Coronary artery (tissue), 2 donors: ENCODE data around the gene SLC37A2.

Experiments
- DNase-seq: peaks from one replicate; pipeline ENCODE4 v3.0.0-alpha.2; 2017; ENCODE audit warnings: low spot score
- H3K27ac ChIP-seq, 2 donors: fragments of 200-600 bp; sonication (generic); one replicate each; pipeline ENCODE4 v1.5.1; 2016 to 2019
- H3K4me3 ChIP-seq: fragments of 200-600 bp; sonication (generic); 2 replicates; pipeline ENCODE4 v1.5.1; 2016; ENCODE audit warnings: mild to moderate bottlenecking, moderate library complexity
- TF ChIP-seq, protein P1 (sequence below): fragments of 200-600 bp; sonication (generic); IDR thresholded peaks from one replicate; pipeline ENCODE4 v1.5.1; 2019; ENCODE audit warnings: antibody characterized with exemption

The SLC37A2 gene

DNA sequence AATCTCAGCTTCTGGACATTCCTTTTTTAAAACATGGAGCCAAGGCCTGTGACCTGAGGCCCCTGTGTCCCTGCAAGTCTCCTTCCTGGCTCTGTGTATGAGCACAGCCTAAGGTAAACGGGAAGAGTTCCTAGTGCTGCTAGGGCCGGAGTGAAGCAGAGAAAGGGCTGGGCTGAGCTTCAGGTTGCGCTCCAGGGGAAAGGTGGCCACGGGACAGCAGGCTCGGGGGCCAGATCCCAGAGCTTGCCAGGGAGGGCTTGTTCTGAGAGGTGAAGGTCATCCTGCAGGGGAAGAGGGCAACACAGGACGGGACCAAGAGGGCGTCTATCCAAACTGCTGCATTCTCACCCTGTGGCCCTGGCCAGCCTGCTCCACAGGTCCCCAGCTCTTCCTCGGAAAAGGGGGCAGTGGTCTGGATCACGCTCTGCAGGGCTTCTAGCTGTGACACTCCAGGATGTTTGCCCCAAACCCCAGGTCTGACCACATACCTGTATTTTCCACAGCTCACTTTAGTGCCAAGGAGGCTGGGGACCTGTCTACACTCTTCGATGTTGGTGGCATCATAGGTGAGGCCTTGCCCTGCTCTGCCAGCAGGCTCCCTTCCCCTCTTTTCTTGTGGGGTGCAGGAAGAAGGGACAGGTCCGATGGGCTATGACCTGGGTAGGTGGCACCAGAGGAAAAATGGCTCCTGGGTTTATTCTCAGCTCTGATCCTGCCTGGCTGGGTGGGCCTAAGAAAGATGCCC lies 20.4 kb downstream of the SLC37A2 start:
- Histone ChIP-seq H3K27ac (no peak overlapping the region), H3K4me3 (no peak overlapping the region)
- TF ChIP-seq, protein P1, sequence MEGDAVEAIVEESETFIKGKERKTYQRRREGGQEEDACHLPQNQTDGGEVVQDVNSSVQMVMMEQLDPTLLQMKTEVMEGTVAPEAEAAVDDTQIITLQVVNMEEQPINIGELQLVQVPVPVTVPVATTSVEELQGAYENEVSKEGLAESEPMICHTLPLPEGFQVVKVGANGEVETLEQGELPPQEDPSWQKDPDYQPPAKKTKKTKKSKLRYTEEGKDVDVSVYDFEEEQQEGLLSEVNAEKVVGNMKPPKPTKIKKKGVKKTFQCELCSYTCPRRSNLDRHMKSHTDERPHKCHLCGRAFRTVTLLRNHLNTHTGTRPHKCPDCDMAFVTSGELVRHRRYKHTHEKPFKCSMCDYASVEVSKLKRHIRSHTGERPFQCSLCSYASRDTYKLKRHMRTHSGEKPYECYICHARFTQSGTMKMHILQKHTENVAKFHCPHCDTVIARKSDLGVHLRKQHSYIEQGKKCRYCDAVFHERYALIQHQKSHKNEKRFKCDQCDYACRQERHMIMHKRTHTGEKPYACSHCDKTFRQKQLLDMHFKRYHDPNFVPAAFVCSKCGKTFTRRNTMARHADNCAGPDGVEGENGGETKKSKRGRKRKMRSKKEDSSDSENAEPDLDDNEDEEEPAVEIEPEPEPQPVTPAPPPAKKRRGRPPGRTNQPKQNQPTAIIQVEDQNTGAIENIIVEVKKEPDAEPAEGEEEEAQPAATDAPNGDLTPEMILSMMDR: no peak
- DNase-seq: no peak

DNA sequence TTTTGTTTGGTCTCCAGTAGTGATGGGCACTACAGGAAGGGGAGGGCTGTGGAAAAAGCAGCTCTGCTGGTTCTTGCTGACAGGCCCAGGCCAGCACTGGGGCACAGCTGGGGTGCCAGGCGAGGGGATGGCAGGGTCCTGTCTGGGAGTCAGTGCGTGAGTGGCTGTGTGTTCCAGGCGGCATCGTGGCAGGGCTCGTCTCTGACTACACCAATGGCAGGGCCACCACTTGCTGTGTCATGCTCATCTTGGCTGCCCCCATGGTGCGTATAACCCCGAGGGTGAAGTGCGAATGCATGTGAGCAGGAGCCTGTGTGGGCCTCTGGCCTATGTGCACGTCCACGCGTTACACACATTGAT lies 20.9 kb downstream of the SLC37A2 start:
- Histone ChIP-seq H3K4me3 (no peak overlapping the region), H3K27ac (no peak overlapping the region)
- TF ChIP-seq, protein P1: no peak
- no peak for DNase-seq

DNA sequence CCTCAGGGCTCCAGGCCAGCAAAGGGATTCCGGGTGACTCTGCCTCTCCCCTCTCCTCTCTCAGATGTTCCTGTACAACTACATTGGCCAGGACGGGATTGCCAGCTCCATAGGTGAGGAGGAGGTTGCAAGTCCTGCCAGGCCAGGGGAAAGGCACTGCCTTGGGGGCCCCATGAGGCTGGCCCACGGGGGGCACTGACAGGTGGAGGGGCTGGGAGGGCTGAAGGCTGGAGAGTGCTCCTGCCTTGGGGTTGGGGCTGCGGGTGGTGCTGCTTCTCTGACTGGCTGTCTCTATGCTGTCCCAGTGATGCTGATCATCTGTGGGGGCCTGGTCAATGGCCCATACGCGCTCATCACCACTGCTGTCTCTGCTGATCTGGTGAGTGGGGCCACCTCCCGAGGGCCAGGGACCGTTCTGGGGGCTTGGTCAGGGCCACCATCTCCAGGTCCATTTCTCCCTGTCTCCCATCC lies 21.7 kb downstream of the SLC37A2 start:
- no peak for DNase-seq
- Histone ChIP-seq H3K4me3 (no peak overlapping the region), H3K27ac (no peak overlapping the region)
- TF ChIP-seq, protein P1: no peak

DNA sequence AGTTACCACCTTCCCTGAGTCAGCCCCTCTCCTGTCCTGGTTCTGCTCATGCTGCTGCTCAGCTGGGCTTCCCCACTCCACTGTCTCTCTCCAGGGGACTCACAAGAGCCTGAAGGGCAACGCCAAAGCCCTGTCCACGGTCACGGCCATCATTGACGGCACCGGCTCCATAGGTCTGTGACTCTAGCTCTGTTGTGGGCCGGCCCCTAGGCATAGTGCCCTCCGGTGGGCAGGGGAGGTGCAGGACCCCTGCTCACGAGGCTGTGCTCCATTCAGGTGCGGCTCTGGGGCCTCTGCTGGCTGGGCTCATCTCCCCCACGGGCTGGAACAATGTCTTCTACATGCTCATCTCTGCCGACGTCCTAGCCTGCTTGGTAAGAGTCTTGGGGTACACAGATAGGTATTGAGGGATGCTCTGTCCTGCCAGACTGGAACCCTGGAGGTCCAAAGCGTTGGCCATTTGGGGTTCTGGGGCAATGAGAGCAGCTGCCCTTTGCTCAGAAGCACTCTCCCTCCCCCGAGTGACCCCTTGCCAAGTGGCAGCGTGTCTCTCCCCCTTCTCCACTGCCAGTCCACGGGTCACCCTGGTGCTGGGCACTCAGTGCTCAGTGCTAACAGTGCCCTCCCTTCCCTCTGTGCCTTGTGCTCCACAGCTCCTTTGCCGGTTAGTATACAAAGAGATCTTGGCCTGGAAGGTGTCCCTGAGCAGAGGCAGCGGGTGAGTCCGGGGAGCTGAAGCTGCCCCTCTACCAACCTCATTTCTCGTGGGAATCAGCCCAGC lies 22.4 kb downstream of the SLC37A2 start:
- H3K27ac ChIP-seq: no peak overlapping the region
- TF ChIP-seq, protein P1: no peak
- H3K4me3 ChIP-seq: no peak overlapping the region
- DNase-seq: no peak

DNA sequence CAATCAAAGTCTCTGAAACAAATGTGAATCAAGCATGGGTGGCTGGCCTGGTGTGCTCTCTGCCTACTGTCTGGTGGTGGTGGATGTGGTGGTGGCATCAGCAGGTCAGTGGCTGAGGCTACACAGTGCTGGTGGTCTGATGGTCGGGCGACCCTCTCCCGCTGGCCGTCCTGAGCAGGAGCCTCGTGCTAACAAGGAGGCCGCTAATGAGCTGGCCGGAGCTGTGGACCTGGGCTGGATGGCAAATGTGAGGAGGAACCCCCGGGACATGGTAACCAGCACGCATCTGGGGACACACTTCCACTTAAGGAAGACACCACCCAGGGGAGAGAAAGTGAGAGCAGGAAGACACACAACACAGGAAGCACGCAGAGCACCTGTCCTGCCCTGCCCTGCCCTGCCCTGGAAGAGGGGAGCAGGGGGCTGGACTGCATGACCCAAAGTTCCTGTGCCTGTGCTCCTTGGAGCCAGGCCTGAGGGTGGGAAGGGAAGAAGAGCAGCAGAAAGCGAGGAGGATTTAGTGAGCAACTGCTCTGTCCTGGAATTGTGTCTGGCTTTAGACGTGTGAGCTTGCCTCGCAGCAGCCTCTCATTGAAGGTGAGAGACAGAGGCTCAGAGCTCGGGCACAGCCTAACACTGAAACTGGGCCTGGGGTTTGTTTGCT lies 23.7 kb downstream of the SLC37A2 start:
- DNase-seq: no peak
- TF ChIP-seq, protein P1: no peak
- Histone ChIP-seq H3K27ac (no peak overlapping the region), H3K4me3 (no peak overlapping the region)

DNA sequence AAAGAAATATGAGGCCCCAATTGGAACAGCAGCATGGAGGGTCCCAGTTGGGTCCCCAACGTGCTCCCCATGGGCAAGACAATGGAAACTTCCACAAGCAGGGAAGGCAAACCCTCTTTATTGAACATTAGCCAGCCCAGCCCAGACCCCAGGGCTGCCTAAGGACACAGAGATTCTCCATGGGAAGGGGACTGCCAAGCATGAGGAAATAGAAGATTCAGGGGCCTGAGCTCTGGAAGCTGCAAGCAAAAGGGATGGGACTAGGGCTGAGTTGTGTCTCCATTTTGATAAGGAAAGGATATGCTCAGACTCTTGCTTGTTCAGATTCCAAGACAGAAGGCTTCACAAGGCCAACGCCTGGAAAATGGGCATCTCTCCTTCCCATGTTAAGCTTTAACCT lies 25.0 kb downstream of the SLC37A2 start:
- Histone ChIP-seq H3K27ac (no peak overlapping the region), H3K4me3 (no peak overlapping the region)
- TF ChIP-seq, protein P1: no peak
- no peak for DNase-seq
